NCI-H345 treated with DMSO at 0.1 percent for 48 hours (cell line): ENCODE results near the gene CMPK1.

Source experiments
- DNase-seq: peaks from one replicate; lab custom pipeline; 2025; ENCODE audit not compliant: unreplicated experiment; lab: John Stamatoyannopoulos, UW

Gene CMPK1

GRCh38 chr1:47393141-47393540 lies 59.6 kb downstream of the CMPK1 start:
- no peak for DNase-seq

GRCh38 chr1:47395433-47395832 lies 61.8 kb downstream of the CMPK1 start:
- DNase-seq = no peak

DNA sequence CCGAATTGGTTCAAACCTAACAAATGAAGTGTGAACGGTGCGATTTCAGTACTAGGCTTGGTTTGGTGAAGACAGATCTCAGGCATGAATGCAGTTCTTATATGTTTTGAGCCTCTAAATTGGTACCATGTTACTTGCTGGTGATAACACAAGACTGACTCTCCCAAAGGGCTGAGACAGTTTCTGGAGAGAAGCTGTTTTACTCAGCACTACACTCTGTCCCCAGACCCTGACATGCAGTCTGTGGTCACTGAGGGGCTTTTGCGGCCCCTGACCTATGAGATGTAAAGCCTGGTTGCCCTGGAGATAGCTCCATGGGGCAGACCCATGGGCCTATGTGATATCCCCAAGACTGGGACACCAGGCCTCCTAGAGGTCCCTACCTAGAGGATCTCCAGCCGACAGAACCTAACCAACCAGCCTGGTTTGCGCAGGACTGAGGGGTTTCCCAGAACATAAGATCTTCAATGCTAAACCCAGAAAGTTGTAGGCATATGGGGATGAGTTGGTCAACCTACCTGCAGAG lies 63.1 kb downstream of the CMPK1 start:
- no peak for DNase-seq

- DNase-seq = no peak
These were observed 65.7 kb downstream of the CMPK1 start for GRCh38 chr1:47399138-47399845.

GRCh38 chr1:47399846-47400155 lies 66.2 kb downstream of the CMPK1 start:
- no peak for DNase-seq

DNA sequence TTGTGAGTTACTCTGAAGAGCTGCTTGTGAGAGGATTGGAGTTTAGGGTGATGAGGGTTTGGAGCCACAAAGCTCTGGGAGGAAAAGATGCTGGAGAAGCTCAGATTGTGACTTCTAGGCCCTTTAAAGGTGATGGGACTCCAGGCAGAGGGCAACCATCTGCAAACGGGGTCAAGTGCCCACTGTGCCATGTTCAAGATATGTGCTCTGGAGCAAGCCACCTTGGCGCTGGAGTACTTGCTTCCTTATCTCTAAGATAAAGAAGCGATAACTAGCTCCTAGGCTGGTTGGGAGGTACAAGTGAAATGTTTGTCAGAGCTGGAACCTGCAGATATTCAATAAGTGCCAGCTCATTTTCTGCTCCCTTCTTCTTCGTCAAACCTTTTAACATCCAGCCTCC lies 68.2 kb downstream of the CMPK1 start:
- DNase-seq = no peak

DNA sequence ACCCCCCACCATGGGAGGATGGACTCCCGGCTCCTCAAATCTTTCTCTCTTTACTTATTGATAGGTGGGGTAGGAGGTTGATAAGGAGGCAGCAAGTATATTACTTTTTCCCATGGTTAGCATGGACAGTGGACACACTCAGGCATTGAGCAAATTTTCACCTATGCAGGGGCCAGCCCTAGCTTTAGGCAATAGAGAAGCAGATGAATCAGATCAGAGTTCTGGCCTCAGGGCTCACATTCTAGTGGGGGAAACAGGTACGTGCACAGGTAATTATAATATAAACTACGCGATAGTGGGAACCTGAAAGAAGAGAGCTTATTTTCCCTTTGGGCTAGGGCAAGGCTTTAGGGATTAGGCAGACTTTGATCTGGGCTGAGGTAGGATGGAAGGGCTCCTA lies 69.0 kb downstream of the CMPK1 start:
- DNase-seq = no peak

GRCh38 chr1:47403321-47403910 lies 69.8 kb downstream of the CMPK1 start:
- no peak for DNase-seq

- no peak for DNase-seq
These were observed 72.1 kb downstream of the CMPK1 start for GRCh38 chr1:47405697-47406096.

DNA sequence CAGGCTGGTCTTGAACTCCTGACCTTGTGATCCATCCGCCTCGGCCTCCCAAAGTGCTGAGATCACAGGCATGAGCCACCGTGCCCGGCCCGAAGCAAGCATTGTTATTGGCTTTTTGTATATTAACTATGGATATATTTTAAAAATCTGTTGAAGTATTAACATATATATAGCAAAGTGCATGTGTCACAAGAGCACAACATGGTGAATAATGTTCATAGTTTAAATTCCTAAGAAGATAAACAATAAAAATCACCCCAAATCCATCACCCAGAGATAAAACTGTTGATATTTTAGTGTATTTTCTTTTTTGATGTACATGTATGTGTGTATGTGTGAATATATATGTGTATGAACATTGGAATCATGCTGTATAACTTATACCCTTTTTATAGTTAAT lies 73.4 kb downstream of the CMPK1 start:
- DNase-seq = no peak

DNA sequence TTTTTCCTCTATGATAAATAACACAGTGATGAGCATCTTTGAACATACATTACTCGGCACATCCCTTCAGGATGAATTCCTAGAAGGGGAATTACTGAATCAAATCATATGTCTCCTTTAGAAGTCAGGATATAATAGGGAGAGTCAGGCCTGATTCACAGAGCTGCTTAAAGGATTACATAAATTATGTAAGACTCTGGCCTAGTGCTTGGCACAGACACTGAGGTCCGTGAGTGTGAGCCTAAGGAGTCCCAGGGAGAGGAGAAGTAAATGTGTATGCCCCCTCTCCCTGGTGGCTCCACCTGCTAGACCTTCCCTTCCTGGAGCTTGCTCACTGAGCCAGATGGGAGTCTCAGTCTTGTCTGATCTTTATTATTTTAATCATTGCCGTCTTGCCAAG lies 73.9 kb downstream of the CMPK1 start:
- no peak for DNase-seq

DNA sequence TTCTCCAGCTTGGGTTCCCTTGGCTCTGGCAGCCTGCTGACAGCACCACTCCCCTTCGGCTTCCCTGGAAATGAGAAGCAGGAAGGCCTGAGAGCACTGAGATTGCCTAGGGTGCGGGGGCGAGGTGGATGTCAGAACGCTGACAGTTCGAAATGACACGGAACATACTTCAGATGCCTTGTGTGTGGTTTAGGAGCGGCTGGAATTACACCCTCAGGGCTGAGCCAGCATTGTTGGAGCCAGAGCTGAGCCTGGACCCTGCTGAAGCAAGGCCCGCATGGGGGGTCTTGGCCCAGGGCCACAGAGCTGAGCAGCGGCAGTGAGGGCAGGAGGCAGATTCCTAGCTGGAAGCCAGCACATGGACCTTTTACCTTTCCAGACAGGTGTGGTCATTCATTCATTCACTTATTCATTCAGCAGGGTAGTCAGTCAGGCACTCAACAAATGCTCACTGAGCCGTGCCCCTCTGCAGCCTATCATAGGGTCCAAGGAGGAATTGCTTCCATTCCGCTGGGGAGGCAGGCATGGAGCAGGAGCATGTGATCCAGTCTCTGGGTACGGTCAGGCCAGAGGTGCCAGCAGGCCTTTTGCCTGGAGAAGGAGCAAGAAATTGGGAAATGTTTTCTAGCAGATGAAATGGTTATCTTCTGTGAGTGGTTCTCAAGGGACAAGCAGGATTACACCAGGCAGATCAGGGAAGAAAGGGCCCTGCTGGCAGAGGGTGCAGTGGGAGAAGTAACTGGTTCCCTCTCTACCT lies 75.9 kb downstream of the CMPK1 start:
- no peak for DNase-seq

GRCh38 chr1:47410068-47410455 lies 76.5 kb downstream of the CMPK1 start:
- DNase-seq = no peak

GRCh38 chr1:47411436-47411835 lies 77.8 kb downstream of the CMPK1 start:
- DNase-seq = no peak

- DNase-seq = no peak
These were observed 78.8 kb downstream of the CMPK1 start for GRCh38 chr1:47412437-47412836.

- DNase-seq = no peak
These were observed 82.2 kb downstream of the CMPK1 start, which contains the start of gene FOXE3 for GRCh38 chr1:47415728-47416318. Gene FOXE3, plus strand, starts transcription at chr1:47416285. Its CDS starts 31 bp downstream, at chr1:47416316.

- DNase-seq = peak; percentile 9
These were observed 83.0 kb downstream of the CMPK1 start for GRCh38 chr1:47416319-47417169.

DNA sequence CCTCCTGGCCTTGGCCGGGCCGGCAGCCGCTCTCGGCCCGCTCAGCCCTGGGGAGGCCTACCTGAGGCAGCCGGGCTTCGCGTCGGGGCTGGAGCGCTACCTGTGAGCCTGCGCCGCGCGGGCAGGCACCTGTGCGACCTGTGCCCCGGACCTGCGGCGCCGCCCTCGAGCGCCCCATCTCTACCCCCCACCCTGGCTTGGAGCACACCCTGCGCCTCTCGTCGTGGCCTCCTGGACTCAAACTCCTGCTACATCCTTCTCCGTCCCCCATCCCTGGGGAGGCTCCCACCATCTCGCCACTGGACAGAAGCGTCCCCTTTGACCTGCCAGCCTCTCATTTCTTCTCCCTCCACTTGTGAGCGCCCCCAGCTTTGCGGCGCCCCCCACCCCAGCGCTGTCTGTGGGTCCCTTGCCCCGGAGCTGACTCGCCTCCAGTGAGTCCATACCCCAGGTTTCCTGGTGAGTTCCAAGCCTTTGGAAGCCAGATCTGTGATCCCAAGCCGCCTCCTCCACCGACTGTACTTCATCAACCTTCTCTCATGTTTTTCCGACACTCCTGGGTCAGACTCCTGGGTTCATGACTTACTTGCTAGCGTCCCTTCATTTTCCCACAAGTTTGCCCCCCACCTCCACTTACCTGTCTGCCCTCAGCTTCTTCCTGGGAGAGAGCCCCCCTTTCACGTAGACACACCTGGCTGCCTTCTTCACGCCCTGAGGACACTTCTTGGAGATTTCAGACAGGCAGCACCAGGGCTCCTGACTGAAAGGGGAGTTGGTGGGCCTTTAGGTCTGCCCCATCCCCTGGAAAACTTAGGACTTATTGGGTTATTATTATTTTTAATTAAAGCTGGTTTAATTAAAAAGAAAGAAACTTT lies 83.8 kb downstream of the CMPK1 start:
- DNase-seq = no peak

DNA sequence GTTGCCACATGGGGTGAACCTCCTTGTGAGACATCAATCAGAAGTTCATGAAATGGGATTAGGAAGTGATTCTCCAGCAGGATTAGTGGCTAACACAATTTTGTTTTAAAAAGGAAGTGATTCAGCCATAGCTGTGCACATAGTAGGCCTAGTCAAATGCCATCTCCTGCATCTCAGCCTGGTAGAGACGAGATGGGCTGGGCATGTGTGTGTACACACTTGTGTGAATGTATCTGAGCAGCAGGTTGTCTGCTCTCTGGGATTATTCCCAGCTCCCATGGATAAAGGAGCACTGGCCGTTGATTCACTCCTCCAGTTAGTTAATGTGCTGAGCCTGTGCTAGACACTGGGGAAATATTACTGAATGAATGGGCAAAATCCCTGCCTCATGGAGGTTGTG lies 84.5 kb downstream of the CMPK1 start:
- no peak for DNase-seq
